B cell (primary cell): ENCODE measurements around the gene LAG3.

Experiments
- CTCF ChIP-seq: fragments of 200-600 bp; IDR thresholded peaks from one replicate; pipeline ENCODE4 v1.8.0; 2022; ENCODE audit warnings: antibody characterized with exemption, mild to moderate bottlenecking
- EZH2 ChIP-seq: IDR thresholded peaks from 2 replicates; pipeline ENCODE4 v1.6.1; 2012; ENCODE audit warnings: borderline replicate concordance, low read depth, mild to moderate bottlenecking, moderate library complexity, low read length; ENCODE audit not compliant: insufficient read depth, poor library complexity, severe bottlenecking

GRCh38 chr12:6822426-6823135 is 50.3 kb downstream of the LAG3 start:
- TF ChIP-seq CTCF (no peak), EZH2 (no peak)
